ENCODE results near the gene NLRC5. TPM values are rescaled to one million over a fixed set of nuclear protein-coding genes. Genes with fewer than 3 reads are reported as not detected.

NLRC5 gene
- total RNA-seq, 3 donors from 2014 or later (not counting 1 experiment from before 2014, with no cell fraction given) = 320 to 563 (median 535) TPM

DNA sequence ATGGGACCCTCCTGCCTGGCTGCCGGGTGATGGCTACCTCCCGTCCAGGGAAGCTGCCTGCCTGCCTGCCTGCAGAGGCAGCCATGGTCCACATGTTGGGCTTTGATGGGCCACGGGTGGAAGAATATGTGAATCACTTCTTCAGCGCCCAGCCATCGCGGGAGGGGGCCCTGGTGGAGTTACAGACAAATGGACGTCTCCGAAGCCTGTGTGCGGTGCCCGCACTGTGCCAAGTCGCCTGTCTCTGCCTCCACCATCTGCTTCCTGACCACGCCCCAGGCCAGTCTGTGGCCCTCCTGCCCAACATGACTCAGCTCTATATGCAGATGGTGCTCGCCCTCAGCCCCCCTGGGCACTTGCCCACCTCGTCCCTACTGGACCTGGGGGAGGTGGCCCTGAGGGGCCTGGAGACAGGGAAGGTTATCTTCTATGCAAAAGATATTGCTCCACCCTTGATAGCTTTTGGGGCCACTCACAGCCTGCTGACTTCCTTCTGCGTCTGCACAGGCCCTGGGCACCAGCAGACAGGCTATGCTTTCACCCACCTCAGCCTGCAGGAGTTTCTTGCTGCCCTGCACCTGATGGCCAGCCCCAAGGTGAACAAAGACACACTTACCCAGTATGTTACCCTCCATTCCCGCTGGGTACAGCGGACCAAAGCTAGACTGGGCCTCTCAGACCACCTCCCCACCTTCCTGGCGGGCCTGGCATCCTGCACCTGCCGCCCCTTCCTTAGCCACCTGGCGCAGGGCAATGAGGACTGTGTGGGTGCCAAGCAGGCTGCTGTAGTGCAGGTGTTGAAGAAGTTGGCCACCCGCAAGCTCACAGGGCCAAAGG, 36.8 kb downstream of the NLRC5 start:
- DNase-seq = no peak
- no peaks in the 10 kb centered on the region for H3K27me3 ChIP-seq (ENCODE audit: control insufficient read depth, insufficient read depth, low read length)
- WGBS (ENCODE audit: insufficient coverage) = 79% methylated on average over 21 of the region's 21 CpGs
- H3K27me3 Mint-ChIP-seq (ENCODE audit: low read depth in 2 of 2) = no peaks in the 10 kb centered on the region
- TF ChIP-seq, protein P1, sequence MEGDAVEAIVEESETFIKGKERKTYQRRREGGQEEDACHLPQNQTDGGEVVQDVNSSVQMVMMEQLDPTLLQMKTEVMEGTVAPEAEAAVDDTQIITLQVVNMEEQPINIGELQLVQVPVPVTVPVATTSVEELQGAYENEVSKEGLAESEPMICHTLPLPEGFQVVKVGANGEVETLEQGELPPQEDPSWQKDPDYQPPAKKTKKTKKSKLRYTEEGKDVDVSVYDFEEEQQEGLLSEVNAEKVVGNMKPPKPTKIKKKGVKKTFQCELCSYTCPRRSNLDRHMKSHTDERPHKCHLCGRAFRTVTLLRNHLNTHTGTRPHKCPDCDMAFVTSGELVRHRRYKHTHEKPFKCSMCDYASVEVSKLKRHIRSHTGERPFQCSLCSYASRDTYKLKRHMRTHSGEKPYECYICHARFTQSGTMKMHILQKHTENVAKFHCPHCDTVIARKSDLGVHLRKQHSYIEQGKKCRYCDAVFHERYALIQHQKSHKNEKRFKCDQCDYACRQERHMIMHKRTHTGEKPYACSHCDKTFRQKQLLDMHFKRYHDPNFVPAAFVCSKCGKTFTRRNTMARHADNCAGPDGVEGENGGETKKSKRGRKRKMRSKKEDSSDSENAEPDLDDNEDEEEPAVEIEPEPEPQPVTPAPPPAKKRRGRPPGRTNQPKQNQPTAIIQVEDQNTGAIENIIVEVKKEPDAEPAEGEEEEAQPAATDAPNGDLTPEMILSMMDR (IDR thresholded peaks at IDR 0.05) = no peak
- H3K27ac Mint-ChIP-seq = peak overlapping the region; percentile 33 to 41
- no peaks in the 10 kb centered on the region for H3K9me3 ChIP-seq (ENCODE audit: control insufficient read depth, insufficient read depth, low read length)
- intact Hi-C loops (cut with micrococcal nuclease) = no loop called here
- peaks cover 0 to 5% of the 10 kb centered on the region in 2 donors for H3K9me3 Mint-ChIP-seq
- H3K4me1 ChIP-seq (ENCODE audit: control insufficient read depth, insufficient read depth, low read length) = peaks cover 90% of the 10 kb centered on the region
- peaks cover 67% of the 10 kb centered on the region for H3K36me3 ChIP-seq (ENCODE audit: control insufficient read depth, insufficient read depth, low read length)
- H3K36me3 Mint-ChIP-seq = peaks cover 5% of the 10 kb centered on the region
- no peak overlapping the region for H3K4me3 ChIP-seq (ENCODE audit: low read length)
- no peak overlapping the region for H3K27ac ChIP-seq (ENCODE audit: low read length)
- H3K4me3 Mint-ChIP-seq = no peak overlapping the region
- peaks cover 39 to 60% of the 10 kb centered on the region in 2 donors for H3K4me1 Mint-ChIP-seq
- ATAC-seq = no peak

DNA sequence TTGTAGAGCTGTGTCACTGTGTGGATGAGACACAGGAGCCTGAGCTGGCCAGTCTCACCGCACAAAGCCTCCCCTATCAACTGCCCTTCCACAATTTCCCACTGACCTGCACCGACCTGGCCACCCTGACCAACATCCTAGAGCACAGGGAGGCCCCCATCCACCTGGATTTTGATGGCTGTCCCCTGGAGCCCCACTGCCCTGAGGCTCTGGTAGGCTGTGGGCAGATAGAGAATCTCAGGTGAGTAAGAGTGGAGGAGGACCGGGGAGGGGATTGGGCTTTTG, 37.4 kb downstream of the NLRC5 start:
- no peak for DNase-seq
- no peak overlapping the region for H3K4me3 Mint-ChIP-seq
- intact Hi-C loops (cut with micrococcal nuclease) = no loop called here
- Histone ChIP-seq H3K4me3 (ENCODE audit: low read length) (no peak overlapping the region), H3K4me1 (ENCODE audit: control insufficient read depth, insufficient read depth, low read length) (peaks cover 88% of the 10 kb centered on the region), H3K27ac (ENCODE audit: low read length) (no peak overlapping the region), H3K27me3 (ENCODE audit: control insufficient read depth, insufficient read depth, low read length) (no peaks in the 10 kb centered on the region), H3K9me3 (ENCODE audit: control insufficient read depth, insufficient read depth, low read length) (no peaks in the 10 kb centered on the region), H3K36me3 (ENCODE audit: control insufficient read depth, insufficient read depth, low read length) (peaks cover 67% of the 10 kb centered on the region)
- ATAC-seq = no peak
- WGBS (ENCODE audit: insufficient coverage) = 91% methylated on average over 3 of the region's 3 CpGs
- TF ChIP-seq, protein P1 (IDR thresholded peaks at IDR 0.05) = no peak
- H3K27me3 Mint-ChIP-seq (ENCODE audit: low read depth in 2 of 2) = no peaks in the 10 kb centered on the region
- peaks cover 40 to 60% of the 10 kb centered on the region in 2 donors for H3K4me1 Mint-ChIP-seq
- peaks cover 0 to 5% of the 10 kb centered on the region in 2 donors for H3K9me3 Mint-ChIP-seq
- peak overlapping the region; percentile 33 to 41 for H3K27ac Mint-ChIP-seq
- H3K36me3 Mint-ChIP-seq = no peaks in the 10 kb centered on the region

DNA sequence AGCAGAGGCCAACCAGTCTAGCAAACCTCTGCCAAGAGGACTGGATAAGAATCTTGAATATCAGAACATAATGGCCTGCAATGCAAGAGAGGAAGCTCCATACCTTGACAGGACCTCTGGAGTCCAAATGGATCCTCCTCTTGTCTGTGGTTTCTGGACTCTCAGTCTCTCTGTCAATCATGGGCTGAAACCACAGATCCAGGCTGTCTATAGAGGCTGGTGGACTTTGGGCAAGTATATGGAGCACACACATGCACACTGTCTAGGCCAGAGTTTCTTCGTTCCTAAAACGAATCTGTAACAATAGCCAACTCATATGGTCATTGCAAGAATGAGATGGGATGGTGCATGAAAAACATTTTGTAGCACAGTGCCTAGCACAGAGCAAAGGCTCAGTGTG, 37.7 kb downstream of the NLRC5 start:
- Mint-ChIP-seq H3K27ac (peak overlapping the region; percentile 14 to 33), H3K4me1 (peaks cover 36 to 57% of the 10 kb centered on the region in 2 donors), H3K27me3 (ENCODE audit: low read depth in 2 of 2) (no peaks in the 10 kb centered on the region), H3K36me3 (no peaks in the 10 kb centered on the region), H3K4me3 (no peak overlapping the region), H3K9me3 (peaks cover 0 to 5% of the 10 kb centered on the region in 2 donors)
- TF ChIP-seq, protein P1 (IDR thresholded peaks at IDR 0.05) = no peak
- intact Hi-C loops (cut with micrococcal nuclease) = no loop called here
- peaks cover 84% of the 10 kb centered on the region for H3K4me1 ChIP-seq (ENCODE audit: control insufficient read depth, insufficient read depth, low read length)
- no peaks in the 10 kb centered on the region for H3K9me3 ChIP-seq (ENCODE audit: control insufficient read depth, insufficient read depth, low read length)
- no peak for DNase-seq
- no peaks in the 10 kb centered on the region for H3K27me3 ChIP-seq (ENCODE audit: control insufficient read depth, insufficient read depth, low read length)
- ATAC-seq = no peak
- H3K27ac ChIP-seq (ENCODE audit: low read length) = no peak overlapping the region
- H3K4me3 ChIP-seq (ENCODE audit: low read length) = no peak overlapping the region
- WGBS (ENCODE audit: insufficient coverage) = 96% methylated on average over 2 of the region's 2 CpGs
- peaks cover 67% of the 10 kb centered on the region for H3K36me3 ChIP-seq (ENCODE audit: control insufficient read depth, insufficient read depth, low read length)

DNA sequence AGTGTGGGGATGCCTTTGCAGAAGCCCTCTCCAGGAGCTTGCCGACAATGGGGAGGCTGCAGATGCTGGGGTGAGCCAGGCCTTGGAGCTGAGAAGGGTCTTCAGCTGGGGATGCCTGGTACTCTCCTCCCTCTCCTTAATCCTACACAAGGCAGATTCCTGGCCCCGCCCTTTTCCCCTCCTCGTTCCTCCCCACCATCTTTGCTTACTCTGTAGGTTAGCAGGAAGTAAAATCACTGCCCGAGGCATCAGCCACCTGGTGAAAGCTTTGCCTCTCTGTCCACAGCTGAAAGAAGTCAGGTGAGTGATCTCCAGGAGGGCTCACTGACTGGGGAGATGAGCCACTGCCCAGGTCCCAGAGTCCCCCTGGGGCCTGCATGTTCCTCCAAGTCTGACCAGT, 38.7 kb downstream of the NLRC5 start:
- Mint-ChIP-seq H3K27ac (no peak overlapping the region), H3K4me3 (no peak overlapping the region), H3K27me3 (ENCODE audit: low read depth in 2 of 2) (no peaks in the 10 kb centered on the region), H3K9me3 (peaks cover 0 to 5% of the 10 kb centered on the region in 2 donors), H3K4me1 (peaks cover 26 to 46% of the 10 kb centered on the region in 2 donors), H3K36me3 (peaks cover 1% of the 10 kb centered on the region)
- Histone ChIP-seq H3K36me3 (ENCODE audit: control insufficient read depth, insufficient read depth, low read length) (peaks cover 65% of the 10 kb centered on the region), H3K27ac (ENCODE audit: low read length) (no peak overlapping the region), H3K27me3 (ENCODE audit: control insufficient read depth, insufficient read depth, low read length) (no peaks in the 10 kb centered on the region), H3K4me1 (ENCODE audit: control insufficient read depth, insufficient read depth, low read length) (peaks cover 74% of the 10 kb centered on the region), H3K4me3 (ENCODE audit: low read length) (no peak overlapping the region), H3K9me3 (ENCODE audit: control insufficient read depth, insufficient read depth, low read length) (no peaks in the 10 kb centered on the region)
- no peak for ATAC-seq
- intact Hi-C loops (cut with micrococcal nuclease) = no loop called here
- 63% methylated on average over 3 of the region's 4 CpGs for WGBS (ENCODE audit: insufficient coverage)
- TF ChIP-seq, protein P1 (IDR thresholded peaks at IDR 0.05) = no peak
- no peak for DNase-seq

Measured in natural killer cell (primary cell).